HG03175 (cell line): ENCODE measurements around the gene HBB.
"Not testable (repeated sequence)": the region's sequence is repeated elsewhere in the genome, so short reads cannot be mapped to it uniquely, and the experiment has no call there.

ENCODE experiments used
- ATAC-seq: cut with Tn5 transposase; IDR thresholded peaks from one replicate; pipeline ENCODE4 v1.9.1; 2021; ENCODE audit warnings: mild to moderate bottlenecking, moderate library complexity; ENCODE audit not compliant: unreplicated experiment

HBB gene

GRCh38 chr11:5226732-5227310 lies at the start of gene HBB:
TSS of gene HBB (minus strand) at chr11:5227071. CDS start at chr11:5227021, 50 bp downstream.
- ATAC-seq = no peak

- ATAC-seq = no peak
Observed at GRCh38 chr11:5275369-5276110, 48.7 kb upstream of the HBB start.

- ATAC-seq = no peak
Observed at GRCh38 chr11:5274395-5274794, 47.5 kb upstream of the HBB start.

- ATAC-seq = no peak
Observed at GRCh38 chr11:5272395-5273017, 45.6 kb upstream of the HBB start.

GRCh38 chr11:5269715-5270147 lies 42.9 kb upstream of the HBB start, which contains the start of gene HBE1:
TSS of gene HBE1 (minus strand) at chr11:5269945. CDS start at chr11:5269890, 55 bp downstream.
- no peak for ATAC-seq

- no peak for ATAC-seq
Observed at GRCh38 chr11:5267033-5267563, 40.2 kb upstream of the HBB start.

GRCh38 chr11:5266609-5267008 lies 39.7 kb upstream of the HBB start:
- no peak for ATAC-seq

- ATAC-seq = no peak
Observed at GRCh38 chr11:5265832-5266231, 39.0 kb upstream of the HBB start.

- no peak for ATAC-seq
Observed at GRCh38 chr11:5258543-5259262, 31.8 kb upstream of the HBB start.

GRCh38 chr11:5257296-5257695 lies 30.4 kb upstream of the HBB start:
- ATAC-seq = no peak

GRCh38 chr11:5254646-5255413 lies 28.0 kb upstream of the HBB start, which contains the start of gene HBG2:
TSS of gene HBG2 (minus strand) at chr11:5254781. CDS start at chr11:5254728, 53 bp downstream.
- ATAC-seq = not testable (repeated sequence)

- ATAC-seq = not testable (repeated sequence)
Observed at GRCh38 chr11:5254023-5254422, 27.2 kb upstream of the HBB start.

GRCh38 chr11:5253440-5253839 lies 26.6 kb upstream of the HBB start:
- ATAC-seq = not testable (repeated sequence)

- no peak for ATAC-seq
Observed at GRCh38 chr11:5252919-5253265, 26.0 kb upstream of the HBB start.

GRCh38 chr11:5252192-5252918 lies 25.5 kb upstream of the HBB start:
- ATAC-seq = no peak

- ATAC-seq = no peak
Observed at GRCh38 chr11:5251746-5252145, 24.9 kb upstream of the HBB start.

GRCh38 chr11:5250543-5251204 lies 23.8 kb upstream of the HBB start:
- no peak for ATAC-seq

- not testable (repeated sequence) for ATAC-seq
Observed at GRCh38 chr11:5249807-5250396, 23.0 kb upstream of the HBB start, which contains the start of gene HBG1. TSS of gene HBG1 (minus strand) at chr11:5249857. CDS start at chr11:5249804, 53 bp downstream.

GRCh38 chr11:5248498-5248897 lies 21.6 kb upstream of the HBB start:
- not testable (repeated sequence) for ATAC-seq
